Measurements from ENCODE around the gene UCN.
A peak's percentile ranks its signal among the peaks of the same experiment; 100 is the strongest.
"Not testable (repeated sequence)": the region's sequence is repeated elsewhere in the genome, so short reads cannot be mapped to it uniquely, and the experiment has no call there.

UCN gene

GRCh38 chr2:27322766-27323595 is 14.7 kb upstream of the UCN start, which contains the start of gene MPV17:
MPV17 (minus strand) TSS chr2:27323097; CDS start chr2:27322517, 580 bp downstream.
- Mint-ChIP-seq H3K4me3 (peak within 1 kb of the TSS; percentile 100), H3K27ac (peak within 1 kb of the TSS; percentile 99), H3K4me1 (ENCODE audit: low read depth) (peaks cover 25% of the 10 kb centered on the region), H3K9me3 (no peaks in the 10 kb centered on the region), H3K36me3 (ENCODE audit: low read depth) (peaks cover 25% of the 10 kb centered on the region), H3K27me3 (no peaks in the 10 kb centered on the region)

DNA sequence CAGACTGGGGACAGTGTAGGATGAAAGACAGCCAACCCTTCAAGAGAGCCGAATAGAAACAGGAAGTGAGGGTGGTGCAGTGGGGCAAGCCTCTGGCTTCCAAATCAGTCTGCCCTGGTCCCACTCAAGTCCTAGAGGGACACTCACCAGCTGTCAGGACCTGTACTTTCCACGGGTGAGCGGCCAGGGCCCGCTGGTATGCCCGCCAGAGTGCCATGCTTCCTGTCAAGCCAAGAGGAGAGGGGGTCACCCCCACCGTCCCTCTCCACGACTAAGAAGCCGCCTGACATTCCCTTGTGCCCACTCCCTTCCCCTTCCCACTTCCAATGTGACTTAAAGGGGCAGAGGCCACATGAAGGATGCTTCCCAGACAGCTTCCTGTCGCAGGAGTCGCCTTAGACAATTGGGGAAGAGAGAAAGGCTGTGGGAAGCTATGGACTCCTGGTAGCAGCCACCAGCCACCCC is 14.1 kb upstream of the UCN start:
- H3K4me3 Mint-ChIP-seq: peak overlapping the region; percentile 100

DNA sequence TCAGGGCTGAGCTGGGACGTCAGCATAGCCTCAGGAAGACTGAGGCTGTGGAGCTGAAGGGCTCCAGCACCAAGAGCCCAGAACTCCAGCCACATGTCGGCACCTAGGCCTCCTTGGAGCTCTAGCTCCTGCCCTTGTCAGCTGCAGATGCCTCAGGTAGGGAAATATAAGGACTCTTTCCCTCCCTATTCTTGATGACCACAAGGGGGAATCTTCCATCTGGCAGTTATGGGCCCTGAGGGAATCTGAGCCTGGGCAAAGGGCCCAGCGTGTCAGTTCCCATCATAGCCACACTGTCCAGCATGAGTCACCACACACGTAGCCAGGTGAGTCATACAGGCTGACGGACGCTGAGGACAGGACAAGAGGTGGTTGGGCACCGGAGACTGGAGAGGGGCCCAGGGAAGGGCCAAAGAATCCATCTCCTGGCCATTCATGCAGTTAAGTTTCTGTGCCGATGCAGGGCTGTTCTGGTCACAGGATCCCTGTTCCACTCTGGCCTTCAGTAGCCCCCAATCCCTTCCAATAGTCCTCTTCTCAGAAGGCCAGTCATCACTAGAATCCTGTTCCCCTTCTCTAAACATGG is 12.8 kb upstream of the UCN start:
- H3K4me1 Mint-ChIP-seq (ENCODE audit: low read depth): peaks cover 25% of the 10 kb centered on the region
- H3K9me3 Mint-ChIP-seq: no peaks in the 10 kb centered on the region
- H3K36me3 Mint-ChIP-seq (ENCODE audit: low read depth): peaks cover 10% of the 10 kb centered on the region
- H3K27ac Mint-ChIP-seq: no peak overlapping the region
- H3K4me3 Mint-ChIP-seq: peak overlapping the region; percentile 100
- H3K27me3 Mint-ChIP-seq: no peaks in the 10 kb centered on the region

More for the DNA sequence above, 14.1 kb upstream of the UCN start:
- Mint-ChIP-seq H3K27me3 (no peaks in the 10 kb centered on the region), H3K27ac (peak overlapping the region; percentile 99), H3K4me1 (ENCODE audit: low read depth) (peaks cover 25% of the 10 kb centered on the region), H3K36me3 (ENCODE audit: low read depth) (peaks cover 22% of the 10 kb centered on the region), H3K9me3 (no peaks in the 10 kb centered on the region)

GRCh38 chr2:27319839-27320238 is 11.6 kb upstream of the UCN start:
- H3K4me1 Mint-ChIP-seq (ENCODE audit: low read depth): peaks cover 25% of the 10 kb centered on the region
- not testable (repeated sequence) for H3K27me3 Mint-ChIP-seq; H3K9me3 Mint-ChIP-seq; H3K27ac Mint-ChIP-seq; H3K4me3 Mint-ChIP-seq; H3K36me3 Mint-ChIP-seq (ENCODE audit: low read depth)

GRCh38 chr2:27316655-27317412 is 8.6 kb upstream of the UCN start:
- no peaks in the 10 kb centered on the region for H3K27me3 Mint-ChIP-seq
- H3K27ac Mint-ChIP-seq: no peak overlapping the region
- no peak overlapping the region for H3K4me3 Mint-ChIP-seq
- peaks cover 9% of the 10 kb centered on the region for H3K36me3 Mint-ChIP-seq (ENCODE audit: low read depth)
- H3K4me1 Mint-ChIP-seq (ENCODE audit: low read depth): peaks cover 9% of the 10 kb centered on the region
- no peaks in the 10 kb centered on the region for H3K9me3 Mint-ChIP-seq

DNA sequence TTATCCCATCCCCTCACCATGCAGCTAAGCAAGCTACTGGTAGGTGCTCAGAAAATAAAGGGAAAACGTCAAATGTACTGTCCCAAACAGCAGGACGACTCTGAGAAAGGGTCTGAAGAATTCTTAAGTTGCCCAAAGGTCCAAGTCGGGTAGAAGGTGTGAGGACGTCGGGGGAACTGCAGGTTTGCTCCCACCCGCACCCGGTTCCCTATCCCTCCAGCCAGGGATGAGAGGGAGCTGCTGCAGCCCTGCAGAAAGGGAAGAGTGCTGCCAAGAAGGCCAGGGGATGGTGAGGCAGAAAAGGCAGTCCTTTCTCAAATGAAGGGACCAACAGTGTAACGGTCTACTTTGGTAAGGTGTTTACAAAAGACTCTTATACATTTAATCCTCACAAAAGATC is 6.9 kb upstream of the UCN start:
- Mint-ChIP-seq H3K9me3 (no peaks in the 10 kb centered on the region), H3K36me3 (ENCODE audit: low read depth) (peaks cover 12% of the 10 kb centered on the region), H3K27ac (no peak overlapping the region), H3K4me3 (no peak overlapping the region), H3K4me1 (ENCODE audit: low read depth) (no peaks in the 10 kb centered on the region), H3K27me3 (no peaks in the 10 kb centered on the region)

DNA sequence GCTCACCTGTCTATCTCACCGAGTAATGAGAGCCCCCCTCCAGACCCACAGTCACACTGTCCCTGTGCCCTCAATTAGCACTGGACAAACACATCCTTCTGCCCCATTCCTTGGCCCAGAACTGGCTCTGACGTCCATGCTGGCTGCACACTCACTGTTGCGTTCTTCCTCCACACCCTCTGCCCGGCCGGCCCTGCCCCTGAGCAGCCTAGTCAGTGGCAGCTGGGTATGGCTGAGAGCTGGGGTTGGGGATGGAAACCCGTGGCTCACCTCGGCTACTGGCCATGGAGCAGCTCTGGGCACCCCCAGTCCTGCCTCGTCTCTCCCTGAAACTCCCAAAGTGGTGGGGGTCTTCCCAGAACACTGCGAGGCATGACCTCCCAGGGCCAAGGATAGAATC is 6.5 kb upstream of the UCN start:
- H3K27me3 Mint-ChIP-seq: no peaks in the 10 kb centered on the region
- H3K4me3 Mint-ChIP-seq: no peak overlapping the region
- H3K36me3 Mint-ChIP-seq (ENCODE audit: low read depth): peaks cover 15% of the 10 kb centered on the region
- no peaks in the 10 kb centered on the region for H3K4me1 Mint-ChIP-seq (ENCODE audit: low read depth)
- H3K9me3 Mint-ChIP-seq: no peaks in the 10 kb centered on the region
- H3K27ac Mint-ChIP-seq: no peak overlapping the region

DNA sequence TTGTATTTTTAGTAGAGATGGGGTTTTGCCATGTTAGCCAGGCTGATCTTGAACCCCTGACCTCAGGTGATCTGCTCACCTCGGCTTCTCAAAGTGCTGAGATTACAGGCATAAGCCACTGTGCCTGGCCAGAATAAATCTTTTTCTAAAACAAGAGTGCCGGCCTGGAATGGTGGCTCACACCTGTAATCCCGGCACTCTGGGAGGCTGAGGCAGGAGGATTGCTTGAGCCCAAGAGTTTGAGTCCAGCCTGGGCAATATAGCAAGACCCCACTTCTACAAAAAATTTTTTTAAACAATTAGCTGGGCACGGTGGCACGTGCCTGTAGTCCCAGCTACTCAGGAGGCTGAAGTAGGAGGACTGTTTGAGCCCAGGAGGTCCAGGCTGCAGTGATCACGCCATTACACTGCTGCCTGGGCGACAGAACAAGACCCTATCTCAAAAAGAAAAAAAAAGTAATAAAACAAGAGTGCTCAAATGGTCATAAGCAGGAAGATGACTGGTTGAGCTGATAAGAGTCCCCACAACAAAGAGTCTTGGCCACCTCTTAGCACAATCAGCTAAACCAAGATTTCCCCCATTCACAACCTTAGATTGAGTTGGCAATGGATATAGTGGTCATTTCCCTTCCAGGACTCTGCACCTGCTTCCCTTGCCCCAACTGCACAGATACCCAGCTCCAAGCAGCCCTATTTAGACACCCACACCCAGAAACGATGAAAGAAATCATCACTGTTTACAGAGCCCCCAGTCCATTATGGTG is 5.8 kb upstream of the UCN start:
- Mint-ChIP-seq H3K36me3 (ENCODE audit: low read depth) (peaks cover 19% of the 10 kb centered on the region), H3K4me1 (ENCODE audit: low read depth) (no peaks in the 10 kb centered on the region), H3K4me3 (no peak overlapping the region), H3K27ac (no peak overlapping the region), H3K9me3 (no peaks in the 10 kb centered on the region), H3K27me3 (no peaks in the 10 kb centered on the region)

GRCh38 chr2:27312152-27312551 is 3.9 kb upstream of the UCN start:
- no peaks in the 10 kb centered on the region for H3K9me3 Mint-ChIP-seq
- H3K27me3 Mint-ChIP-seq: peaks cover 2% of the 10 kb centered on the region
- no peak overlapping the region for H3K4me3 Mint-ChIP-seq
- peaks cover 24% of the 10 kb centered on the region for H3K36me3 Mint-ChIP-seq (ENCODE audit: low read depth)
- H3K27ac Mint-ChIP-seq: no peak overlapping the region
- peaks cover 2% of the 10 kb centered on the region for H3K4me1 Mint-ChIP-seq (ENCODE audit: low read depth)

- peaks cover 15% of the 10 kb centered on the region for H3K27me3 Mint-ChIP-seq
- H3K36me3 Mint-ChIP-seq (ENCODE audit: low read depth): peaks cover 24% of the 10 kb centered on the region
- no peak overlapping the region for H3K27ac Mint-ChIP-seq
- no peaks in the 10 kb centered on the region for H3K9me3 Mint-ChIP-seq
- H3K4me3 Mint-ChIP-seq: no peak overlapping the region
- H3K4me1 Mint-ChIP-seq (ENCODE audit: low read depth): peaks cover 7% of the 10 kb centered on the region
Observed at GRCh38 chr2:27309651-27310050, 1.4 kb upstream of the UCN start.

DNA sequence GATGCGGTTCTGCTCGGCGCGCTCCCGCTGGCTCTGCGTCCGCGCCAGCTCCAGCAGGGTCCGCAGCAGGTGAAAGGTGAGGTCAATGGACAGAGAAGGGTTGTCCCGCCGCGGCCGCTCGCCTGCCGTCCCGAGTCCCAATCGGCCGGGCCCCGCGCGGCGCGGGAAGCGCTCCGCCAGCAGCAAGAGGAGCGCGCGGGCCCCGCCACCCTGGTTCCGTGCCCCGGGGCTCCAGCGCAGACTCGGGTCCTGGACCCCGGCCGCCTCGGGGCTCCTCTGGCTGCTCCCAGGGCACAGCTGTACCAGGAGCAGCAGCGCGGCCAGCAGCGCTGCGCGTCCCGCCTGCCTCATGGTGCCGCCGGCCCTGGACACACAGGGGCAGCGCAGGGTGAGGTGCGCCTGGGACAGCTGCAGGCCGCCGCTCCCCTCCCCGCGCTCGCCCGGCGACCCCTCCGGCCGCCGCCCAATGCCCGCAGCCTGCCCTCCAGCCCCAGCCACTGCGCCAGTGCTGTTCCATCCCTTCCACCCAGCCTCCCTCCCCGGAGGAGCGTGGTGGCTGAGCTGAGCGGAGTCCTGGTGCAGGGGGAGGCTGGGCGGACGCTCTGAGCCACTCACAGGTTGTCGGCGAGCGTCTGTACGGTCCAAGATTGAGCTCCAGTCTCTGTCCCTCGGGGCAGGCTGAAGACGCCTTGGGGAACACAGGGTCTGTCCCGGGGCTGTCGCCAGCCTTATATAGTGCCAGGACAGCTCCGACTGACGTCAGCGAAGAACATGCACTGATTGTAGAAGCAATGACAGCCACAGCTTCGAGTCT is 493 bp downstream of the UCN start:
- Mint-ChIP-seq H3K36me3 (ENCODE audit: low read depth) (peaks cover 24% of the 10 kb centered on the region), H3K27ac (no peak overlapping the region), H3K4me3 (peak overlapping the region; percentile 35), H3K27me3 (peaks cover 20% of the 10 kb centered on the region), H3K9me3 (no peaks in the 10 kb centered on the region), H3K4me1 (ENCODE audit: low read depth) (peaks cover 11% of the 10 kb centered on the region)

DNA sequence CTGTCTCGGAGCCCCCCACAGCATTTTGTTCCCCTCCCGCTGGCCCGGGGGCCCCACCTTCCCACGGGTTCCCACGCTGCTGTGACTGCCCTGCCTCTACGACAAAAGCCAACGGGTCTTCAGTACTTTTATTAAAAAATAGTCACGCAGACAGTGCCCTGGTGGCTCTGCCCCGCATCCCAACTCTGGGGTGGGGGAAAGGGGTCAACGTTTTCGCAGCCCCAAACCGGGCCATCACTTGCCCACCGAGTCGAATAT is 1.0 kb downstream of the UCN start:
- peak overlapping the region; percentile 35 for H3K4me3 Mint-ChIP-seq
- no peaks in the 10 kb centered on the region for H3K9me3 Mint-ChIP-seq
- peaks cover 21% of the 10 kb centered on the region for H3K36me3 Mint-ChIP-seq (ENCODE audit: low read depth)
- peaks cover 13% of the 10 kb centered on the region for H3K4me1 Mint-ChIP-seq (ENCODE audit: low read depth)
- H3K27me3 Mint-ChIP-seq: peaks cover 20% of the 10 kb centered on the region
- no peak overlapping the region for H3K27ac Mint-ChIP-seq

- H3K36me3 Mint-ChIP-seq (ENCODE audit: low read depth): peaks cover 19% of the 10 kb centered on the region
- no peaks in the 10 kb centered on the region for H3K9me3 Mint-ChIP-seq
- H3K27ac Mint-ChIP-seq: no peak overlapping the region
- H3K4me1 Mint-ChIP-seq (ENCODE audit: low read depth): peaks cover 13% of the 10 kb centered on the region
- peaks cover 20% of the 10 kb centered on the region for H3K27me3 Mint-ChIP-seq
- peak overlapping the region; percentile 41 for H3K4me3 Mint-ChIP-seq
Observed at GRCh38 chr2:27306573-27307286, 1.5 kb downstream of the UCN start.

Measured in stimulated activated naive CD8-positive, alpha-beta T cell treated with anti-CD3 and anti-CD28 coated beads, Interleukin-15, Interleukin-2, amounts not matched to agents 100 ng/mL and 50 ng/mL, for 24 hours (primary cell).